GM18867 (cell line): ENCODE measurements around the gene CPD.
"Not testable (repeated sequence)": the region's sequence is repeated elsewhere in the genome, so short reads cannot be mapped to it uniquely, and the experiment has no call there.

ENCODE experiments used
- ATAC-seq: cut with Tn5 transposase; IDR thresholded peaks from one replicate; pipeline ENCODE4 v1.9.1; 2021; ENCODE audit warnings: mild to moderate bottlenecking, moderate library complexity; ENCODE audit not compliant: unreplicated experiment

CPD gene

DNA sequence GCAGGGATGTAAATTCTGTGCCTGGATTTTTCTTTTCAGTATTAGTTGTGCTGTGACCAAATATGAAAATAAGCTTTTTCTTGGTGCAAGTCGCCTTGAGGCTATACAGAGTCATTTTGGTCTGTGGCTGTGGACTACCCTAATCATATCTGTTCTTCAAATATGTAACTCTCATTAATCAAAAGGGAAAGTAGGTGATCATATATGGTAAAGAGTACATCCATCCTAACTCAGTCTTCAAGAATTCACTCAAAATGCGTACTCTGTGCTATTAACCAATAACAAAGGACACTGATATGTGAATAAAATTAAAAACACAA lies 2.6 kb downstream of the CPD start:
- no peak for ATAC-seq

DNA sequence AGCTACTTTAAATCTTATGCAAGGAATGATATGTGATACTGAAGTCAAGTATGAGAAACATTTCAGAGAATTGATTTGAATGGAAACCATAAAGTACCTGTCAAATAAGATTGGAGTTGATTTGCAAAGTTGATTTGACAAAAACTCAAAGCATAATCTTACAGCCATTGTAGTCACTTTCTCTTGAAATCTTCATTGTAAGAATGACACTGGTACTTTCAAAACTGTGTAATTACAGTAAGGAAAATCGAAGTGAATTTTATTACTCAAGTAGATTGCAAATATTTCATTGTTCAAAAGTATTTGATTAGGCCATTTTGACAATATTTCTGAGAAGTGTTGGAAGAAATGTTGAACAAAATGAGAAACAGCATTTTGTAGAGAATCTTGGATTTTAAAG lies 3.6 kb downstream of the CPD start:
- ATAC-seq = no peak

GRCh38 chr17:30388321-30389179 lies 9.8 kb downstream of the CPD start:
- ATAC-seq = no peak

DNA sequence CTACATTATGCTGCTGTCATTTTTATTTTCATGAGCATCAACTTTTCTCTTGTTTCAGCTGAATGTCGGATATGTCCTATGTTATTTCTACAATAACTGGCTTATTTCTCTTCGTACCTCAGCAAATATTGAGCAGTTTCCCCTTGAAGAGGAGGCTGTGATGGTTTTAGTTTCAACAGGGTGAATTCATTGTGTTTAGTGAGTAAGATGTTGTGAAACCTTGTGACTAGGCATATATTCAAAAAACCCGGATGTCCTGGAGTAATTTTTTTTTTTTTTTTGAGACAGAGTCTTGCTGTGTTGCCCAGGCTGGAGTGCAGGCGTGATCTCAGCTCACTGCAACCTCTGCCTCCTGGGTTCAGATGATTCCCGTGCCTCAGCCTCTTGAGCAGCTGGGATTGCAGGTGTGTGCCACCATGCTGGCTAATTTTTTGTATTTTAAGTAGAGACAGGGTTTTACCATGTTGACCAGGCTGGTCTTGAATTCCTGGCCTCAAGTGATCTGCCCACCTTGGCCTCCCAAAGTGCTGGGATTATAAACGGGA lies 11.1 kb downstream of the CPD start:
- ATAC-seq = no peak

DNA sequence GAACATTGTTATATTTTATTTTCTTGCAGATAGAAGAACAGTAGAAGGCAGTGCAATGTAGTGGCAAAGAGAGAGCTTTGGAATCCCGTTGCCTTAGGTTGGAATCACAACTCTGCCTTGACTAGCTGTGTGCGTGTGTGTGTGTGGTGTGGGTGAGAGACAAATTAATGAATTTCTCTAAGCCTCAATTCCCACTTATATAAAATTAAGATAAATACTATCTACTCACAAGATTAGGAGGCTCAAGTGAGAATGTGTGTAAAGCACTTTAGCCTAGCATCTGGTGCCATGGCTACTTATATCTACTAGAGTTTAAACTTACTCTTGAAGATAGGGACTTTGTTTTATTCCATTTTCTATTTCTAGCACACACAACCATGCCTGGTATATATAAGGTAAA lies 12.8 kb downstream of the CPD start:
- no peak for ATAC-seq

- no peak for ATAC-seq
Observed at GRCh38 chr17:30393491-30393890, 14.8 kb downstream of the CPD start.

- ATAC-seq = no peak
Observed at GRCh38 chr17:30393911-30394867, 15.5 kb downstream of the CPD start.

DNA sequence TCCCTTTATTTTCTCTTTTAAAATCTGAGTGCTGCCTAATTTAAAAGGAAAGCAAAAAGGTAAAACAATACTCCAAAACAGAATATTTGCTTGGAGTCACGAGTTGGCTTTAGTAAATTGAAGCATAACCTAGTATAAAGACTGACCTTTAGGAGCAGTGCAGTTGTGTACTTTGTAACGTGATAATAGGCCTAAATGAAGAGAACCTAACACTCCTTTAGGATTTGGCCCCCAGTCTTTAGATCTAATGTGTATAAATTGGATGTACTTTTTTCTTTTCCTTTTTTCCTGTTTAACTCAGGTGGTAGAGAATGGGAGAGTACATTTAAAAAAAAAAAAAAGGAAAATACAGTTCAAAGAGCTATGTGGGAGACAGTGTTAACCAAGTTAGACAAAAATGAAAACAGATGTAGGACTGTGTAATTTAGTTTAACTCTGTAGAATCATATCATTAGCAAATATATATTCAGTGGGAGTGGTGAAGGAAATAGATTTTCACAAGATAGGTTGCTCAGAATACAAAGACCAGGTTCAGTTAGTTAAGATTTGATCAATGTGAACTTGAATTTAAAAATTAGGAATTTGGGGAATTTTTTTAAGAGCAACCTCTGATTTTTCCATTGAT lies 16.8 kb downstream of the CPD start:
- no peak for ATAC-seq

GRCh38 chr17:30396129-30396528 lies 17.4 kb downstream of the CPD start:
- ATAC-seq = no peak

- no peak for ATAC-seq
Observed at GRCh38 chr17:30396612-30397011, 17.9 kb downstream of the CPD start.

- ATAC-seq = no peak
Observed at GRCh38 chr17:30398328-30399041, 19.8 kb downstream of the CPD start.

- no peak for ATAC-seq
Observed at GRCh38 chr17:30401097-30401496, 22.4 kb downstream of the CPD start.

DNA sequence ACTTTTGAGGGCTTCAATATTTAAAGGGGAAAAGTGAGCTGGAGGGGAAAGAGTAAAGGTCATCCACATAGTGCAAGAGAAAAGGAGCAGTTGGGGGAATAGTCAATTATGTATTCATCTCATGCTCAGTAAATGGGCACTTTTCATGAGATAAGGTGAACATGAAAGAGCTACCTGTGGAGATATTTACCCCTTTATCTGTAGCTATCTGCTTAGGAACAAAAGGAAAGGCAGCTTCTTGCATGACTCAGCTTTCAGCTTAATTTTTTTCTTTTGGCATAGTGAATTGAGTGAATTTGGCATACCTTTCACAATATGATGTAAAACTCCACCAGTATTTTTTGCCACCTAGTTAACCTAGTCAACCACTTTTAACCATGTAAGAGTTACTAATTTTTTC lies 26.4 kb downstream of the CPD start:
- no peak for ATAC-seq

DNA sequence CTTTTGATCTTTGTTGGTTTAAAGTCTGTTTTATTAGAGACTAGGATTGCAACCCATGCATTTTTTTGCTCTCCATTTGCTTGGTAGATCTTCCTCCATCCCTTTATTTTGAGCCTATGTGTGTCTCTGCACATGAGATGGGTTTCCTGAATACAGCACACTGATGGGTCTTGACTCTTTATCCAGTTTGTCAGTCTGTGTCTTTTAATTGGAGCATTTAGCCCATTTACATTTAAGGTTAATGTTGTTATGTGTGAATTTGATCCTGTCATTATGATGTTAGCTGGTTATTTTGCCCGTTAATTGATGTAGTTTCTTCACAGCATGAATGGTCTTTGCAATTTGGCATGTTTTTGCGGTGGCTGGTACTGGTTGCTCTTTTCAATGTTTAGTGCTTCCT lies 31.9 kb downstream of the CPD start:
- ATAC-seq = not testable (repeated sequence)

DNA sequence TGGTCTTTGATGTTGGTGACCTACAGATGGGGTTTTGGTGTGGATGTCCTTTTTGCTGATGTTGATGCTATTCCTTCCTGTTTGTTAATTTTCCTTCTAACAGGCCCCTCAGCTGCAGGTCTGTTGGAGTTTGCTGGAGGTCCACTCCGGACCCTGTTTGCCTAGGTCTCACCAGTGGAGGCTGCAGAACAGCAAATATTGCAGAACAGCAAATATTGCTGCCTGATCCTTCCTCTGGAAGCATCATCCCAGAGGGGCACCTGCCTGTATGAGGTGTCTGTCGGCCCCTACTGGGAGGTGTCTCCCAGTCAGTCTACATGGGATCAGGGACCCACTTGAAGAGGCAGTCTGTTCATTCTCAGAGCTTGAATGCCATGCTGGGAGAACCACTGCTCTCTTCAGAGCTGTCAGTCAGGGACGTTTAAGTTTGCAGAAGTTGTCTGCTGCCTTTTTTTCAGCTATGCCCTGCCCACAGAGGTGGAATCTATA lies 33.3 kb downstream of the CPD start:
- not testable (repeated sequence) for ATAC-seq

DNA sequence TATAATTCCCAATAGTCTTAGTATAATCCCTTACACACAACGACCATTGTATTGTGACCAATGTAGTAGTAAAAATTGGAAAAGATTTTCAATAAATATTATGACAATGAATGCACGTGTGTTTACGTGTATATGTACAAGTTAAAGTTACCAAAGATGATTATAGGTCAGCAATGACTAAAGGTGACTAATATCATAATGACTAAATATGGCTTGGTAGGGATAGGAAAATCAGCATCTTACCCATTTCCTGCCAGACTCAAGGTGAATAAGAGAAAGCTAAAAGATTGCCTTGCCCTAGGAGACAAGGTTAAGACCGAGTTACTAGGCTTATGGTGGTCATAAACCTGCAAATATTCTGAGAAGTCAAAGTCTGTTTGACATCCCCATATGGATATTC lies 34.4 kb downstream of the CPD start:
- ATAC-seq = no peak

DNA sequence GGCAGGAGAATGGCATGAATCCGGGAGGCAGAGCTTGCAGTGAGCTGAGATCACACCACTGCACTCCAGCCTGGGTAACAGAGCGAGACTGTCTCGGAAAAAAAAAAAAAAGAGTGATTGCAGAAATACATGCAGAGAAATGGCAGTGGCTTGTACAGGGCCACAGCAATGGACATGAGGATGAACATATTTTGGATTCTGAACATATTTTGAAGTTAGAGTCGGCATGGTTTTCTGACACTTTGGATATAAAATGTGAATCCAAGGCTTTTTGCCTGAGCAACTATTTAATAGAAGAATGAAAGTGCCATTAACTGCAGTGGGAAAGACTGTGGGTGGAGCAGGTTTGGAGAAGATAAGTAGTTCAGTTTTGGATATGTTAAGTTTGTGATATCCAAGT lies 35.8 kb downstream of the CPD start:
- no peak for ATAC-seq

GRCh38 chr17:30415491-30415890 lies 36.8 kb downstream of the CPD start:
- no peak for ATAC-seq

DNA sequence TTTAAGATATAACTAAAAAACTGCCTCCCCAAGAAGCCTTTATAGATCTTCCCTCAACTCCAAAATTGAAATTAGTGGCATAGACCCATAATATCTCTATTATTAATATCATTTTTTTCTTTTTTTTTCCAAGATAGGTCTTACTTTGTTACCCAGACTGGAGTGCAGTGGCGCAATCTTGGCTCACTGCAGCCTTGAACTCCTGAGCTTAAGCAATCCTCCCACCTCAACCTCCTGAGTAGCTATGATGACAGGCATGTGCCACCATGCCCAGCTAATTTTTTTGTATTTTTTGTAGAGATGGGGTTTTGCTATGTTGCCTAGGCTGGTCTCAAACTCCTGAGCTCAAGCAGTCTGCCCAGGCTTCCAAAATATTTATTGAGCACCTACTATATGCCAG lies 39.3 kb downstream of the CPD start:
- not testable (repeated sequence) for ATAC-seq

DNA sequence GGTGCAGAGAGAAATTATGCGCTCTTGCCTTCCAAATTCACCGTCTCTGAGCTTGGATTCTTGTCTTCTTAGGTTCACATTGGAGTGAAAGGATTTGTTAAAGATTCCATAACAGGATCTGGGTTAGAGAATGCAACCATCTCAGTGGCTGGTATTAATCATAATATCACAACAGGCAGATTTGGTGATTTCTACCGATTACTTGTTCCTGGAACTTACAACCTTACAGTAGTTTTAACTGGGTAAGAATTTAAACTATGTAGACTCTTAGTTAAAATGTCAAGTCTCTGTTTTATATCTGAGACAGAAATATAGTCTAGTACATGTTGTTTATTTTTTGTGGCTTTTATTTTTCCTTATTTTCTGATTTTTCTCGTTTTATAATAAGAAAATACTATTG lies 42.9 kb downstream of the CPD start:
- ATAC-seq = no peak
